ENCODE data around the gene ESYT1. TPM values are rescaled to one million over a fixed set of nuclear protein-coding genes. Genes with fewer than 3 reads are reported as not detected.
A peak's percentile ranks its signal among the peaks of the same experiment; 100 is the strongest.
"Not testable (repeated sequence)": the region's sequence is repeated elsewhere in the genome, so short reads cannot be mapped to it uniquely, and the experiment has no call there.

Gene ESYT1
- total RNA-seq, 1 experiment from 2014 or later, result 127 TPM

DNA sequence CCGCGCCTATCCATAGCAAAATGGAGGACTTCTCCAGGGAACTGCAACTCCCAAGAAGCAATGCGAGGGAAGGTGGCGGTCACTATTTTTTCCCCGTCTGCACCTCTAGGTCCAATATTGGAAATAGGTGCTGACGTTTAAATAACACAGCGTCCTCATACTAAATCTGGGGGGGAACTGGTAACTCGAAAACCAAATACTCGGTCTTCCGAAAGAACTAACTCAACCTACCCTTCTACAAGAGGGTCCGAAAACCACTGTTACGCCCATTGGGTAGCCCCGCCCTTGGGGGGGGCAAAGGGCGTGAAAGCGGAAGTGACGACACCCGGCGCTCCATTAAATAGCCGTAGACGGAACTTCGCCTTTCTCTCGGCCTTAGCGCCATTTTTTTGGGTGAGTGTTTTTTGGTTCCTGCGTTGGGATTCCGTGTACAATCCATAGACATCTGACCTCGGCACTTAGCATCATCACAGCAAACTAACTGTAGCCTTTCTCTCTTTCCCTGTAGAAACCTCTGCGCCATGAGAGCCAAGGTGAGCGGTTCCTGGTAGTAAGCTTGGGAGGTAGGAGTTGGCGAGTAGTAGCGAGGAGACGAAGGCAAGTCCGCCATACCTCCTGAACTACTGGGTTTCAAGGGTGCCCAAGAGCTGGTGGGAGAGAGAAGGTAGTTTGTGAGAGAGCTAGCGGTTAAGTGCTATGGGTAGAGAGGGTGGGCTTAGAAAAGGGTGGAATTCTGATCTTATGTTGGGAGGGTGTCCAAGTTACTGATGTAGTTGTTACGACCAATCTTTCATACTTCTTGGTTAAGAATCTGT is 11.6 kb upstream of the ESYT1 start, which contains the start of gene RPL41:
Gene RPL41, plus strand, starts transcription at position 367 of the 815 bp plus-strand sequence.
- Histone ChIP-seq H3K4me3 (ENCODE audit: insufficient read depth, low read depth, low read length) (peak within 1 kb of the TSS; percentile 83), H3K27me3 (ENCODE audit: control insufficient read depth, insufficient read depth, low read length) (no peaks in the 10 kb centered on the region)
- peak; percentile 81 for DNase-seq

DNA sequence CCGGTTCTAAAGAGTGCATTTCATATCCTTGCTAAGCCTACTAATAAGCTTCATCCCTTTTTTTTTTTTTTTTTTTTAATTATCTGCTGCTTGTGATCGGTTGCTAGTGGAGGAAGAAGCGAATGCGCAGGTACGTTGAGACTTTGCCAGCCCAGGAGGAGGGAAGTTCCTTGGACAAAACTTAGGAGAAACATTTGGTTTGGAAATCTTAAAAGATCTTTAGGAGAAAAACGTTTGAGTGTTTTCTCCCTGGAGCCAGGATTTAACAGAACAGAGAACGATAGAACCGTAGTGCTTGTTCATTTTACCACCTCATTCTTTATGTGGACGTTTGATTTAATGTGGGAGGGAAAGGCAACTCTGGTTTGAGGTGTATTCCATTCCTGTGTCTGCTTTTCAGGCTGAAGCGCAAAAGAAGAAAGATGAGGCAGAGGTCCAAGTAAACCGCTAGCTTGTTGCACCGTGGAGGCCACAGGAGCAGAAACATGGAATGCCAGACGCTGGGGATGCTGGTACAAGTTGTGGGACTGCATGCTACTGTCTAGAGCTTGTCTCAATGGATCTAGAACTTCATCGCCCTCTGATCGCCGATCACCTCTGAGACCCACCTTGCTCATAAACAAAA is 10.9 kb upstream of the ESYT1 start:
- not testable (repeated sequence) for H3K27me3 ChIP-seq (ENCODE audit: control insufficient read depth, insufficient read depth, low read length); DNase-seq
- peak overlapping the region; percentile 83 for H3K4me3 ChIP-seq (ENCODE audit: insufficient read depth, low read depth, low read length)
- H3K36me3 ChIP-seq (replicated peaks; ENCODE audit: control insufficient read depth, insufficient read depth, low read length), result peaks cover 17% of the 10 kb centered on the region

More for the DNA sequence above, 11.6 kb upstream of the ESYT1 start, which contains the start of gene RPL41:
- peaks cover 19% of the 10 kb centered on the region for H3K36me3 ChIP-seq (replicated peaks; ENCODE audit: control insufficient read depth, insufficient read depth, low read length)

DNA sequence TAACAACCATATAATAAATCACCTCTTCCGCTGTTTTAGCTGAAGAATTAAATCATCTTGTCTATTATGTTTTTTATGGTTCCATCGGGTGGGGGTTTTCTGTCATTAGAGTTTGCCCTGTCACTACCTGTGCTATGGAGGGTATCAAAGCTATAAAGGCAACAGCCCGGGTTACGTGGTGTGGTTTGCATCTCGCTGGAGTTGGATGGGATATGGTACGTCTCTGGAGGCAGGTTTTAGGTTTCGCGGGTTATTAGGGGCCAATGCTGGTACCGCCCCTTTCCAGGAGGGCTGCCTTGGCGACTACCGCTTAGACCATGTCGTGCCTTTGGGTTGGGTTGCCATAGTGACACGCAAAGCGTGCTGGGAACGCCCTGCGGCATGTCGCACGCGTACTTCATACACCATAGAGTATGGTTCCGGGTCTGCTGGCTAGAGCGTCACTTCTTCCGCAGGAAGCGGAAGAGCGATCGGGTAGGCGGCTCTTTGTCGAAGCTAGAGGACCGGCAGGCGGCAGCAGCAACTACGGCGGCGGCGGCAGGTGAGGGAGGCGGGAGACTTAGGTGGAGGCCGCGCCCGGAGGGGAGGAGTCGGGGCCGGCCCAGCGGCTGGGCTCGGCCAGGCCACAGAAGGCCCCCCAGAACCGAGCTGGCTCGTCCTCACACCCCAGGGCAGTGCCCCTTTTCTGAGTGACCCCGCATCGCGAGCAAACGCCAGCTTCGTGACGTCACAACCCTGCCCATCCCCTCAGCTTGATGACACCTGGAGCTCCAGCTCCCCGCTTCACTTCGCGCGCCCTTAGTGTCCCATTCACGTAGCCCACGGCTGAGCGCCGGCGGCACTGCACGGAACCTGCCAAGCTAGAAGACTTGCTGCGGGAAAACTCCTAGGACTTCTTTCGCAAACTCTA is 10.0 kb upstream of the ESYT1 start, which contains the start of gene ZC3H10:
Gene ZC3H10, plus strand, starts transcription at position 489 of the 910 bp plus-strand sequence. CDS start 2,297 bp downstream, outside the sequence.
- H3K36me3 ChIP-seq (replicated peaks; ENCODE audit: control insufficient read depth, insufficient read depth, low read length), result peaks cover 15% of the 10 kb centered on the region
- peak within 1 kb of the TSS; percentile 83 for H3K4me3 ChIP-seq (ENCODE audit: insufficient read depth, low read depth, low read length)
- peak; percentile 94 for DNase-seq
- H3K27me3 ChIP-seq (ENCODE audit: control insufficient read depth, insufficient read depth, low read length), result no peaks in the 10 kb centered on the region

DNA sequence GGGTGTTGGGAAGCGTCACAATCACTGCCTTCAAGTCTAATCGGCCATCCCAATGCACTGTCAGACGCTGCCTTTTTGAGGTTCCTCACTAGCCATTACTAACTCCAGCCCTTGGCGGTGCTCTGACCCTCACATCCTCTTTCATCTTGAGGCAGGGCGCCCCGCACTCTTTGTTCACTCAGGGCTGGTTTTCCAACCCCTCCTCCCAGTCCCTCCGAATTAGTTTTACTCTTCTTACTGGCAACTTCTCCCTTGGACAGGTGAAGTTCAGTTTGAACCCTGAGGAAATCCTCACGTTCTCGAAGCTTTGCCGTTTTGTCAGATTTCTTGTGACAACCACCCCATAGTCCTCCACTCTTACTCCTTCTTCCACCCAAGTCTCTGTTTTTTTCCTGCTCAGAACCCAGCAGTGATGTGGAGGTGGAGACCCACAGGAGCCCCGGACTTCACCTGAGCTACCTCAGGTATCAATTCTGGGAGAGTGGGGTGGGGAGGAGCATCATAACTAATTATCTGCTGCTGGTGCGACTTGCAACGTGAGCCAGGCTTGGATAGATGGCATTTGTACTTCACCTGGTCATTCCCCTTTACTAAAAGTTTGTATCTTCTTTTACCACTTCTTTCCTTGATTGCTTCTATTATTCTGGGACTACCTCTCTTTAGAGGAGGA is 9.2 kb upstream of the ESYT1 start:
- peak overlapping the region; percentile 71 for H3K4me3 ChIP-seq (ENCODE audit: insufficient read depth, low read depth, low read length)
- H3K27me3 ChIP-seq (ENCODE audit: control insufficient read depth, insufficient read depth, low read length), result no peaks in the 10 kb centered on the region
- DNase-seq, result no peak
- peaks cover 13% of the 10 kb centered on the region for H3K36me3 ChIP-seq (replicated peaks; ENCODE audit: control insufficient read depth, insufficient read depth, low read length)

DNA sequence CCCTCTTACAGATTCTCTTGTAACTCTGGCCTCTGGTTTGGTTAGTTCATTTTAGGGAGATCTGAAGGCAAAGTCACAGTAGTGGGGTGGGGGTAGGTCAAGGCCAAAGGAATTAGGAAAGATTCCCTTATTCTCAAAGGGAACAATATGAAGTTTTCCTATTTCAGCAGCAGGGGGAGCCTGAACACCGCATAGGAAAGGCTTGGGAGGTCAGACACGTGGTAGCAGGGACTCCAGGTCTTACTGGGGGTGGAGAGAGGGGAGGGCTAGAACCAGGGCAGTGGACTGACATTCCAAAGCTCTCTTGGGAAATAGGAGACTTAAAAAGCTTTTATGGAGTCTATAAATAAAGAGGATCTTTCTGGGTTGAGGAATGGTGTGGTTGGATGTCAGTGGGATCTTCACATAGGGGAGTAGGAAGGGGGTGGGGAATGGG is 8.7 kb upstream of the ESYT1 start:
- Histone ChIP-seq H3K27me3 (ENCODE audit: control insufficient read depth, insufficient read depth, low read length) (no peaks in the 10 kb centered on the region), H3K36me3 (replicated peaks; ENCODE audit: control insufficient read depth, insufficient read depth, low read length) (peaks cover 13% of the 10 kb centered on the region), H3K4me3 (ENCODE audit: insufficient read depth, low read depth, low read length) (no peak overlapping the region)
- DNase-seq, result peak; percentile 93

DNA sequence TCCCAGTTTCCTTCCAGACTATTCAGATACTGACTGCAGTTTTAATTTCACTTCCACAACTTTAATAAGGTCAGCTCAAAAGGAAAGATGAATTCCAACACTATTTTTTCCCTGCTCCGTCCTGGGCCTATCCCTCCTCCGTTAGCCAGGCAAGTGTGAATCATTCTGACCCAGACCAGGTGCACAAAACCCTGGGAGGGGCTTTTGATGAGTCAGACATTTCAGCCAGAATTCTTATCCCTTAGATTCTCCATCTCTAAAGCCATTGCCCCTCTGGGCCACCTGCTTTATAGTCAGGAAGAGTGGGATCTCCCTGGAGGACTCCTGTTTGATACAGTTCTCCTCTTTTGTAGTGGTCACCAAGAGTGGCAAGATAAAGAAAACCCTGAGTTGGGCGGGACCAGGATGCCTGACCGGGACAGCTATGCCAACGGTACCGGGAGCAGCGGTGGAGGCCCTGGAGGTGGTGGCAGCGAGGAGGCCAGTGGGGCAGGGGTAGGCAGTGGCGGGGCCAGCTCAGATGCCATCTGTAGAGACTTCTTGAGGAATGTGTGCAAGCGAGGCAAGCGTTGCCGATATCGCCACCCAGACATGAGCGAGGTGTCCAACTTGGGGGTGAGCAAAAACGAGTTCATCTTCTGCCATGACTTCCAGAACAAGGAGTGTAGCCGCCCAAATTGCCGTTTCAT is 7.8 kb upstream of the ESYT1 start:
- Histone ChIP-seq H3K36me3 (replicated peaks; ENCODE audit: control insufficient read depth, insufficient read depth, low read length) (peaks cover 13% of the 10 kb centered on the region), H3K4me3 (ENCODE audit: insufficient read depth, low read depth, low read length) (no peak overlapping the region), H3K27me3 (ENCODE audit: control insufficient read depth, insufficient read depth, low read length) (no peaks in the 10 kb centered on the region)
- DNase-seq, result no peak

DNA sequence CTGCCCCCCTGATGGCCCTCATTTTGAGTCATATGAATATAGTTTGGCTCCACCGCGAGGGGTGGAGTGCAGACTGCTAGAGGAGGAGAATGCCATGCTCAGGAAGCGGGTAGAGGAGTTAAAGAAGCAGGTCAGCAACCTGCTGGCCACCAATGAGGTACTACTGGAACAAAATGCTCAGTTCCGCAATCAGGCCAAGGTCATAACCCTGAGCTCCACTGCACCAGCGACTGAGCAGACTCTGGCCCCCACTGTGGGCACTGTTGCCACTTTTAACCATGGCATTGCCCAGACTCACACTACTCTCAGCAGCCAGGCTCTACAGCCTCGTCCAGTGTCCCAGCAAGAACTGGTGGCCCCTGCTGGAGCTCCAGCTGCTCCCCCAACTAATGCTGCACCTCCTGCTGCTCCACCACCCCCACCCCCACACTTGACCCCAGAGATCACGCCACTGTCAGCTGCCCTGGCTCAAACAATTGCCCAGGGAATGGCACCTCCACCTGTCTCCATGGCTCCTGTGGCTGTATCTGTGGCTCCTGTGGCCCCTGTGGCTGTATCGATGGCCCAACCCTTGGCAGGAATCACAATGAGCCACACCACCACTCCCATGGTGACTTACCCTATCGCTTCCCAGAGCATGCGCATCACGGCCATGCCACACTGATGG is 6.7 kb upstream of the ESYT1 start:
- no peak for DNase-seq
- Histone ChIP-seq H3K27me3 (ENCODE audit: control insufficient read depth, insufficient read depth, low read length) (no peaks in the 10 kb centered on the region), H3K36me3 (replicated peaks; ENCODE audit: control insufficient read depth, insufficient read depth, low read length) (peaks cover 13% of the 10 kb centered on the region), H3K4me3 (ENCODE audit: insufficient read depth, low read depth, low read length) (no peak overlapping the region)

DNA sequence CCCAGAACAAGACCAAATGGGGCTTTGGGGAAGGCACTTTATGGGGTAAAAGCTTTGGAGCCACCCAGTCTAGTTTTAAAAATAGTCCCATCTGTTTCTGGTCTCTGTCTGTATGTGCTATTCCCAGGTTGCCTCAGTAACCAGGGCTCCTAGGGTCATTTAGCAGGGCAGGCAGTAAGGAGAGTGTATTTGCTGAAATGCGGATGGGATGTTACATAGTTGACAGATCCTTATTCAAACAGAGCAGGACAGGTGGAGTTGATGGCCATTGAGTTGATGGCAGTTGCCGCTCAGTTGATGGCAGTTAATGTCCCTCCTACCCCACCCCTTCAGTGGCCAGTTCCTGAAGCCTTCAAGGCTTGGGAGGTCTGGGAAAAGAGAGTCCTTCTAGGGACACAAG is 5.4 kb upstream of the ESYT1 start:
- Histone ChIP-seq H3K36me3 (replicated peaks; ENCODE audit: control insufficient read depth, insufficient read depth, low read length) (peaks cover 10% of the 10 kb centered on the region), H3K4me3 (ENCODE audit: insufficient read depth, low read depth, low read length) (no peak overlapping the region)
- DNase-seq, result no peak

DNA sequence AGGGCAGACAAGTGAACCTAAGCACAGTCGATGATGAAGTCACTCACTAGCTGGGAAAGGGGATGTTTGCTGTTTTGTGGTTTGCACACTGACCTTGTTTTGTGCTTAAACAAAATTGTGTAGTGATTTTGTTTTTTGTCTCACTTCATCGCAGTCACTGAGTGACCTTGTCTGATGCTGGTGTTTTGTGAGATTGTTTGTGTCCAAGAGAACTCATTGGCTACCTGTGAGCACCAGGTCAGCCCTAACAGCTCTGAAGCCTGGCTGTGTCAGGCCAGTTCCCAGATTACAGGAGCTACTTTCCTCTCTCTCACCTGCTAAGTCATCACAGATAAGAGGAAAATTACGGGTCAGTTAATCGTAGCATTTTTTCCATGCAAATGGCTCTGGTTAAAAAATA is 3.9 kb upstream of the ESYT1 start:
- Histone ChIP-seq H3K27me3 (ENCODE audit: control insufficient read depth, insufficient read depth, low read length) (no peaks in the 10 kb centered on the region), H3K4me3 (ENCODE audit: insufficient read depth, low read depth, low read length) (no peak overlapping the region), H3K36me3 (replicated peaks; ENCODE audit: control insufficient read depth, insufficient read depth, low read length) (peaks cover 10% of the 10 kb centered on the region)
- DNase-seq, result no peak

More for the DNA sequence above, 5.4 kb upstream of the ESYT1 start:
- no peaks in the 10 kb centered on the region for H3K27me3 ChIP-seq (ENCODE audit: control insufficient read depth, insufficient read depth, low read length)

DNA sequence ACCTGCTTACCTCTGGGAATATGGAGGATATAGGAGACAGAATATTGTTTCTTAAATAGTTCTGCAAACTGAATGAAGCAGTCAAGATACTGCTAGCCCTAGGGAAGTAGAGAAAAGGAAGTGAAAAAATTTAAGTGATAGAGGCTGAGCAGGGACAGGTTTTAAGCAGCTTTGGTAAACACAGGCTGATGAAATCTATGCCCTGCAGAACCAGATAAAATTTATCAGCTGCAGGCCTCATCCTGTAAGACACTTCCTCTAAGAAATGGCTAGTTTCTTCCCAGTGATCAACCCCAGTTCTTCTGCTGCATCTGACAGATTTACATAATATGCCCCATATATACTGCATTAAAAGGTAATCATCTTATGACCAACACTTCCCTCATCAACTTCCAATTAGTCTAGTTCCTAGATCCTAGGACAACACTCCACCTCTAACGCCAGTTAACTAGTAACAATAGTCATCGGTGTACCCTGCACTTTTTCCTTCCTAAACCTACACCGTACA is 1.3 kb upstream of the ESYT1 start:
- Histone ChIP-seq H3K27me3 (ENCODE audit: control insufficient read depth, insufficient read depth, low read length) (no peaks in the 10 kb centered on the region), H3K4me3 (ENCODE audit: insufficient read depth, low read depth, low read length) (no peak overlapping the region)
- DNase-seq, result no peak

DNA sequence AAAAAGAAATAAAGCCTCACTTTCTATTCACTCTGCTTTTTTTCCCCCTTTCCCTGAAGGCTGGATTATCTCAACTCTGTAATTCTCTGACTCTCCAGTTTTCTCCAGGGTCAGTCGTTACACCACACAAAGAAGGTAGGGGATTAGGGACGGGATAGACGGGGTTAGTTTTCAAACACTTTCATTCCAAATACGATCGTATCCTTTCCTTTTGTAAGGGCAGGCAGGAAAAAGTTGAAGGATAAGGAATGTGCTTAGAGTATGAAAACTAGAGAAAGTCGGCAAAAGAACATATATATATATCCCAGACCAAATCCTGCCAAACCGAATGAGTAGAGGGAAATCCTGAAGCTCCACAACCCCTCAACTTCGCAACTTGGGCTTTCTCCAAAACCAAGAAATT is 581 bp upstream of the ESYT1 start:
- H3K4me3 ChIP-seq (ENCODE audit: insufficient read depth, low read depth, low read length), result peak overlapping the region; percentile 25
- DNase-seq, result peak; percentile 16
- peaks cover 19% of the 10 kb centered on the region for H3K36me3 ChIP-seq (replicated peaks; ENCODE audit: control insufficient read depth, insufficient read depth, low read length)
- no peaks in the 10 kb centered on the region for H3K27me3 ChIP-seq (ENCODE audit: control insufficient read depth, insufficient read depth, low read length)

More for the DNA sequence above, 1.3 kb upstream of the ESYT1 start:
- peaks cover 12% of the 10 kb centered on the region for H3K36me3 ChIP-seq (replicated peaks; ENCODE audit: control insufficient read depth, insufficient read depth, low read length)

DNA sequence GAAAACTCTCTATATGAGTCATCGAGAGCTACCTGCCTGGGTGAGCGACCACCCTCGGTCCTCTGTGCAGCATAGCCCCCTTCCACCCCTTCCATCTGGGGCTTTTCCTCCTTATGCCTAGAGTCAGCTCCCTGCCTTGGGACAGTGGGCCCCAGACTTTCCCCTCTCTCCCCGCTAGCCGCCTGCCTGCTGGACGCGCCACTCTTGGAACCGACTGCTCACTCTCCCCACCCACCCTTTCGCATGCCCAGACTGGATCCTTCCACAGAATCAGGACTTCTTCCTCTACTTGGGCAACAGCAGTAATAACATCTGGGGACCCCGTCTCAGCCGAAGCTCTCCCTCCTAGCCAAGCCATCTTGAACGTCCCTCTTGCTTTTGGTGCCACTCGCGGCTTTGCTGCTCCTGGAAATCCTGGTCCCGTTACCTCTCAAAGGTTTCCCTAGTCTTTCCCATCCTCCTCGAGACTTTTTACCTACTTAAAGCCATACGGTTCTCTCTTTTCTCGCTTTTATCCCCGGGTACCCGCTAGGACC is 671 bp downstream of the ESYT1 start:
- Histone ChIP-seq H3K4me3 (ENCODE audit: insufficient read depth, low read depth, low read length) (peak overlapping the region; percentile 88), H3K36me3 (replicated peaks; ENCODE audit: control insufficient read depth, insufficient read depth, low read length) (peaks cover 27% of the 10 kb centered on the region), H3K27me3 (ENCODE audit: control insufficient read depth, insufficient read depth, low read length) (no peaks in the 10 kb centered on the region)
- peak; percentile 65 for DNase-seq
